Skin of body (tissue), 2 donors: Measurements from ENCODE around the gene CLDN2. TPM values are rescaled to one million over a fixed set of nuclear protein-coding genes. Genes with fewer than 3 reads are reported as not detected.

Experiments
- DNase-seq: peaks from one replicate; lab custom pipeline; 2025; lab: John Stamatoyannopoulos, UW
- total RNA-seq: library from RNA; depleted of rRNA; stranded (reverse); fragments of >200 nt; gene quantifications from one replicate; pipeline ENCODE4 v1.2.3, GENCODE V29; 2014

CLDN2 gene
- total RNA-seq, 1 donor from 2014 or later = 0.10 TPM

DNA sequence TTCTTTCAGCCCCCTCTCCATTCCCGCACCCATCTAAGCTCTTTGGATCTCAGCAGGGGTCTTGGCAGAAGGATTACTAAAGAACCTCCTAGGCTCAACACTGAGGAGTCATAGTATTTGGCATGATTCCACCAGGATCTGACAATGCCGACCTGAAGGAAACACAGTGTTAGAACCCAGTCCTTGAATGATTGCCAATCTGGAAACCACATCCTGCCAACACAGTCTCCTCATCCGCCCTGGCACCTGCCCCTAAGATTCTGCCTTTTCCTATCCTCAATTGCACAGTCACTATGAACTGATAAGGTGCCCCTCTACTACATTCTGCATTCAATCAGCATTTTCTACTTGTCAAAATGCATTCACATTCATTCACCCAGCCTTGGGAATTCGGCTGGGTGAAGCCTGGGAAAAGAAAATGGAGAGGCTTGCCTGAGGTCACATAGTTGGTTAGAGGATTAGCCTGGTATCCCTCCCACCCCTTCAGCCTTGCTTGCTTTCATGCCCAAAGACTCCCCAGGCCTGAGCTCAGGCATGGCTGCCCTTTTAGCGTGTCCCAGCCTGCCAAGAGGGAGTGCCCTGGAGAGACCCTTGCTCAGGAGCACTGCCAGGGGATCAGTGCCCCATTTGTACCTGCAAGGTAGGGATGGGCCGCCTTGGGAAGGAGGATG is 2.2 kb upstream of the CLDN2 start:
- no peak for DNase-seq

DNA sequence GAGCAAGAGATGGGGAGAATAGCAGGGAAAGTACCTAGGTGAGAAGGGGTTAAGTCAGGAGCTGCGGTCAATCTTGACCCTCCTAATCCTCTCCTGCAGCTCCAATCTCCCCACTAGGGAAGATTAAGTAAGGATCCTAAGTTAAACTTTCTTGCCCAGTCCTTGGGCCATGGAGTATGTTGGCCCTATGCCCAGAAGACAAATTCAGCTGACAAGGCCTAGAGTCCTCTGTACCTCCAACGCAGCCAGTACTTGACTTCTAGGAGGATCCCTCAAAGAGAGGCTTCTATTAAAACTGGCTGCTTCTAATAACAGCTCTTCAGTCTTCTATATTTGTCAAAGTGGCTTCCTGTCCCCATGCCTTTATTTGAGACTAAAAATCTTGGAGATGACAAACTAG is 1.4 kb downstream of the CLDN2 start:
- DNase-seq = no peak

GRCh38 chrX:106927023-106927422 is 6.8 kb downstream of the CLDN2 start:
- DNase-seq = no peak

DNA sequence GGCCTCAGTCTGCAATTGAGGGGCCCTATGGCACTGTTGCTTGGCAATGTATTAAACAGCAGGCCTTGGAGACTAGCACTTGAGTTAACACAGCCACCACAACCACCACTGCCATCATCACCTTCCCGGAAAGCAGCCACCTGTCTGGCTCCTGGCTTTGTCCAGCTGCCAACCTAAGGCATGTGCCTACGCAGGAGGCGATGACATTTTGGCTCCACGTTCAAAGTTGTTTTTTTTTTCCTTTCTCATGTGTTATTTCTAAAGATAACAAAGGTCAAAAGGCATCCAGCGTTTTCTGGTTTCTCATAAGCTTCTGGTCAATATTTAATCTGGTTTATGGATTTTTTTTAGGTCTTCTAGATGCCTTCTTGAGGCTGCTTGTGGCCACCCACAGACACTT is 7.5 kb downstream of the CLDN2 start:
- DNase-seq = no peak

GRCh38 chrX:106928227-106928626 is 8.0 kb downstream of the CLDN2 start:
- DNase-seq = no peak

DNA sequence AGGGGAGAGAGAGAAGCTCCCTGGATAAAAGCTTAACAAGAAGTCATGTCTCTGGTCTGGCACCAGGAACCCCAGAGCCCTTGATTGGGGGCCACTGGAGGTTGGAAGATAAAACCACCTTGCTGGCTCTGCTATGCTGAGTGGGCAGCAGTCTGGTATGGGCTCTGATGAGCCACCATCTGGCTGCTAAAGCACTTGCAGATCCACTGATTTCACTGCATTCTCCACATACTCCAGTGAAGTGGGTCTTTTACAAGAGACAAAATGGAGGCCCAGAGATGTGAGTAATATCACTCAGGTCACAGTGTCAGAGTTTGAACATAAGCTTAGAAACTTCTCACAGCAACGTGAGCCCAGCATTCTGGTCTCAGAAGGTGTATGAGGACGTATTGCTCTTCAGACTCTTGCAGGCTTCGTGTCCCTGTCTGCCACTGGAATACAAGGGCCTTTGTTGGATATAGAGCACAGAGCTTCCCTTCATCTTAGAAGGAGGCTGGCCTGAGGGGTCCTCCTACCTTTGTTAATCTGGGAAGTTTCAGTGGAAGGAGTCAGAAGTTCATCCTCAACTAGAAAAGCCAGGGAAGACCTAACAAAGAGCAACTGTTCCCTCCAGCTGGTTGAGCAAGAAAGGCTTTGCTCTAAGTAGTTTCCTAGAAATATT is 11.8 kb downstream of the CLDN2 start:
- DNase-seq = no peak

- DNase-seq = no peak
These were observed 12.3 kb downstream of the CLDN2 start for GRCh38 chrX:106932492-106932923.

DNA sequence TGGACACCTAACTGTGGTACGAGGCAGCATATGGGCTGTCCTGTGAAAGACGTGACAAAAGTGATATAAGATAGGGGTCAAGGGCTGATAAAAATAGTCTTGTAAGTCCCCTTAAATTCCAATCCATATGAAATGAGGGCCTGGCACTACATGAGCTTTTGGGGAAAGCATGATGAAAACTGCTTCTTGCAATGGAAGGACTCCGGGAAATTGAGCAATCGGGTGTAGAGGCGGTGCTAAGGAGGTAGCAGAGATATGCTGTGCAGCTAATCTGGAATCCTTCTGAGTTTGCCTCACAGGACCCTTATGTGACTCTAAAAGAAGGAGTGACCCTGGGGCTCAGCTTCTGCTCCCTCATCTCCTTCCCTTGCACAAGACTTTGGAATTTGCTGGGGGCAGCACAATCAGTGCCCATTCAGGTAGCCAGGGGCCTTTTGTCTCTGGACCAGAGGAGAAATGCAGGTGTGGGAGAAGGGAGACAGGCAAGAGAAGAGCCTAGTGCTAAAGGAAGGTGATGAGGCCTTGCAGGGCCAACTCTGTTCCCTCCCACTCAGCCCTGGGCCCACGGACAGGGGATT is 12.8 kb downstream of the CLDN2 start:
- DNase-seq = no peak

GRCh38 chrX:106933538-106933961 is 13.3 kb downstream of the CLDN2 start:
- no peak for DNase-seq

- no peak for DNase-seq
These were observed 15.0 kb downstream of the CLDN2 start for GRCh38 chrX:106935175-106935574.

GRCh38 chrX:106936246-106936645 is 16.0 kb downstream of the CLDN2 start:
- no peak for DNase-seq

- no peak for DNase-seq
These were observed 19.4 kb downstream of the CLDN2 start for GRCh38 chrX:106939566-106939965.

- no peak for DNase-seq
These were observed 19.9 kb downstream of the CLDN2 start for GRCh38 chrX:106940068-106940467.

DNA sequence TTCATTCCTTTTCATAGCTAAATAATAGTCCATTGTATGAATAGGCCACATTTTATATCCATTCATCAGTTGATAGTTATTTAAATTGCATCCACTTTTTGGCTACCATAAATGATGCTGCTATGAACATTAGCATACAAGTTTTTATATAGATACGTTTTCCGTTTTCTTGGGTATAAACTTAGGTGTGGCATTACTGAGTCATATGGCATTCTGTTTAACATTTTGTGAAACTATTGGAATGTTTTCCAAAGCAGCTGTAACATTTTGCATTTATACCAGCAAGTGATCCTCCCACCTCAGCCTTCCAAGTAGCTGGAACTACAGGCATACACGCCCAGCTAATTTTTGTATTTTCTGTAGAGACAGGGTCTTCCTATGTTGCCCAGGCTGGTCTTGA is 26.3 kb downstream of the CLDN2 start:
- DNase-seq = no peak

GRCh38 chrX:106948641-106949040 is 28.4 kb downstream of the CLDN2 start:
- no peak for DNase-seq

DNA sequence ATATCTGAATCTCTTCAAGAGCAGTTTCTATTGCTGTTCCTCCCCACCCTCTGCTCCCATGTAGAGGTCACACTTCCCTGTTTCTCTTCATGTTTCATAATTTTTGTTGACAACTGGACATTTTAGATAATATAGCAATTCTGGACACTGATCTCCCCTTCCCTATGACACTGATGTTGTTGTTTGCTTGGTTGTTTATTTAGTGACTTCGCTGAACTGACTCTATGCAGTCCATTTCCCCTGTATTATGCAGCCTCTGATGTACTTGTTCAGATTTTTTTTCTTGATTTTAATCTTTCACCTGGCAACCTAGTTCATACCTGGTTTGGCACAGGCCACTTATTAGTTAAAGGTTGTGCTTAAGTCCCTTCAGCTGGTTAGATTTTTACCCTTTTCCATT is 29.2 kb downstream of the CLDN2 start:
- no peak for DNase-seq

DNA sequence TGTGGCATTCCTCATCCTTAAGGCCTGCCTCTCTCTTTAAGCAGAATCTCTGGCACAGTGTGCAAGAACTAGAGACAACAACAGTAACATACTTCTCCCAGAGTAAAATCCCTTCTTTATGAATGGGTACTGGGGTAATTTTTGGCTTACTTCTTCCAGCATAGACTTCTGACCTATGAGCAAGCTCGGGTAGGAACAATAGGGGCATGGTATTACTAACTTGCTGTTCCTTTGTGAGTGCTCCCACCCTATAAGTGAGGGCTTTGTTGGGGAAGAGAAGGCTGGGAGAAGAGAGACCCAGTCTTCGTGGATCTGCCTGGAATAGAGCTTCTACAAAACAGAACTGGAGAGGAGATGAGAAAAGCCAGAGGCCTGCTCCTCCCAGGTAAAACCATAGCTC is 30.2 kb downstream of the CLDN2 start:
- DNase-seq = no peak

DNA sequence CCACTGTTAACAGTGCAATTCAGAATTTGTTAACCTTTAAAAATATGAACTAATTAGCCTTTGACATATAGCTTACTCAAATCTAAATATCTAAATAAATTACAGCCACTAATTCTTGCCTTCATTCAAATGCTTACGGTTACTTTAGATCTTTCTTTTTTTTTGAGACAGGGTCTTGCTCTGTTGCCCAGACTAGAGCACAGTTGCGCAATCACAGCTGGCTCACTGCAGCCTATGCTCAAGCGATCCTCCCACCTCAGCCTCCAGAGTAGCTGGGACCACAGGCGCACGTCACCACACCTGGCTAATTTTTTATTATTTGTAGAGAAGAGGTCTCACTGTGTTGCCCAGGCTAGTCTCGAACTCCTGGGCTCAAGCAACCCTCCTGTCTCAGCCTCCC is 31.0 kb downstream of the CLDN2 start:
- no peak for DNase-seq

DNA sequence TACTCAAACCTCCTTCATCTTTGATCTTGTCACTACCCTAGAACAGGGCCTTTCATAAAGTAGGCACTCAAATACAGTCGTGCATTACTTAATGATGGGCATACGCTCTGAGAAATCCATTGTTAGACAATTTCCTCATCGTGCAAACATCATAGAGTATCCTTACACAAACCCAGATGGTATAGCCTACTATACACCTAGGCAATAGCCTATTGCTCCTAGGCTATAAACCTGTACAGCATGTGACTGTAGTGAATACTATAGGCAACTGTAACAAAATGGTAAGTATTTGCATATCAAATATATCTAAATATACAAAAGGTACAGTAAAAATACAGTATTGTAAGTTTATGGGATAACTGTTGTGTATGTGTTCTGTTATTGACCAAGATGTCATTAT is 31.9 kb downstream of the CLDN2 start:
- no peak for DNase-seq

DNA sequence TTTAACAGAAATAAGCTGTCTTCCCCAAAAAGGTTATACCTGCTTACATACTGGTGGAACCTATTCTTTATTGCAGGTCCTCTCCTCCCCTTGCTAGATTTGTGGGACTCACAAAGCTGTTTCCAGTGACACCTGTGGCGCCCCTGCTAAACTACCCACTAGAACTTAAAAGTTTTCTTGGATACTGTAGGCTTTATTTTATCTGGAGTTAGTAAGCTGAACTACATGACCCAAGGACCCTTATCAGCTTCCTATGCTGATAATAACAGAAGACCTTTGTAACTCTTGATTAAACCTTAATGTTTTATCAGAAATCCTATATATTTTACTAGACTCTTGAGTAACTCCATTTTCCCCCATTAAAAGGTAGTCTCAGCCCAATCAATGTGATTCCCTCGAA is 32.3 kb downstream of the CLDN2 start:
- DNase-seq = no peak

DNA sequence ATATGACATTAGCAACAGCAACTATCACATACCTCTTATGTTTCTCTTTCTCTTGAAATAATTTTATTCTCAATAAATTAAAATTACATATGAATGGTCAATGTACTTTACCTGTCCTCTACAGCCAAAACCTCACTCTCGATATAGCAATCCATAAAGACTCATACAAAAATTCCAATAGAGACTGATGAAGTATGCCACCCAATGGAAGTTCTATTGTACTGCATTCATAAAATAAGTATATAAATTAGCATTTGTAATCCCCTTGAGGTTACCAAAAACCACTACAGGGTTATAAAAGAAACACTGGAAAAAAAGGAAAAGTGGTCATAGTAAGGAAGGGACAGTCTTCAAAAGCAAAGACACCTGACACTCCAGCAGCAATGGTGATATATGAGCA is 32.8 kb downstream of the CLDN2 start:
- no peak for DNase-seq

- no peak for DNase-seq
These were observed 33.8 kb downstream of the CLDN2 start for GRCh38 chrX:106954041-106954440.
